ENCODE measurements around the gene GASK1A.

The GASK1A gene

GRCh38 chr3:42999632-43000031, 20.5 kb downstream of the GASK1A start:
- ChIA-PET CTCF (interaction anchor here (0.5 kb wide), 1 partner anchor 71 kb away, joined by 4 read pairs; no protein-coding TSS in a partner anchor), POLR2A (no interaction called here)
- Histone ChIP-seq H3K4me3 (ENCODE audit: low read depth, low read length) (no peak overlapping the region), H3K27ac (ENCODE audit: extremely low read depth, low read depth, low read length) (no peak overlapping the region), H3K9me3 (ENCODE audit: control insufficient read depth, insufficient read depth, low read depth, low read length) (no peaks in the 10 kb centered on the region), H3K36me3 (ENCODE audit: control insufficient read depth in 2 of 2, insufficient read depth in 1 of 2, low read length in 2 of 2) (no peaks in the 10 kb centered on the region), H3K4me1 (ENCODE audit: control insufficient read depth, insufficient read depth, low read length) (no peaks in the 10 kb centered on the region)
- TF ChIP-seq ZNF266 (tag by site-specific recombination; IDR thresholded peaks at IDR 0.05; ENCODE audit: low read depth) (no peak), GLI4 (tag by site-specific recombination; IDR thresholded peaks at IDR 0.05) (no peak), ZNF221 (tag by site-specific recombination; IDR thresholded peaks at IDR 0.05; ENCODE audit: borderline replicate concordance) (no peak), ZNF354C (tag by site-specific recombination; IDR thresholded peaks at IDR 0.05; ENCODE audit: borderline replicate concordance, low read depth) (no peak), FEZF1 (tag by site-specific recombination; IDR thresholded peaks at IDR 0.05) (no peak), OVOL3 (tag by site-specific recombination; IDR thresholded peaks at IDR 0.05) (no peak), ZNF138 (tag by site-specific recombination; IDR thresholded peaks at IDR 0.05; ENCODE audit: borderline replicate concordance) (no peak), EGR2 (tag by site-specific recombination; IDR thresholded peaks at IDR 0.05; ENCODE audit: low read depth) (no peak), WT1 (tag by site-specific recombination; IDR thresholded peaks at IDR 0.05) (no peak), ZNF513 (tag by site-specific recombination; IDR thresholded peaks at IDR 0.05) (no peak), ZBTB7A (tag by site-specific recombination; IDR thresholded peaks at IDR 0.05; ENCODE audit: low read depth) (no peak), ZFP69B (tag by site-specific recombination; IDR thresholded peaks at IDR 0.05) (no peak), KLF8 (tag by site-specific recombination; IDR thresholded peaks at IDR 0.05) (no peak), ZNF639 (tag by site-specific recombination; IDR thresholded peaks at IDR 0.05) (no peak), PATZ1 (tag by site-specific recombination; IDR thresholded peaks at IDR 0.05) (no peak), ZNF174 (tag by site-specific recombination; IDR thresholded peaks at IDR 0.05) (no peak), ZNF239 (tag by site-specific recombination; IDR thresholded peaks at IDR 0.05) (no peak)

GRCh38 chr3:43000387-43000786, 21.3 kb downstream of the GASK1A start:
- no peaks in the 10 kb centered on the region for H3K4me1 ChIP-seq (ENCODE audit: control insufficient read depth, insufficient read depth, low read length)
- H3K36me3 ChIP-seq (ENCODE audit: control insufficient read depth in 2 of 2, insufficient read depth in 1 of 2, low read length in 2 of 2), result no peaks in the 10 kb centered on the region
- H3K4me3 ChIP-seq (ENCODE audit: low read depth, low read length), result no peak overlapping the region
- CTCF ChIA-PET, result interaction anchor here (0.7 kb wide), 1 partner anchor 10 kb away, joined by 3 read pairs; no protein-coding TSS in a partner anchor
- no peak for TF ChIP-seq GLI4 (tag by site-specific recombination; IDR thresholded peaks at IDR 0.05)
- no peak for TF ChIP-seq ZNF704 (tag by site-specific recombination; IDR thresholded peaks at IDR 0.05)
- TF ChIP-seq ZBTB6 (tag by site-specific recombination; IDR thresholded peaks at IDR 0.05), result no peak
- TF ChIP-seq CTCF (tag by site-specific recombination; IDR thresholded peaks at IDR 0.05), result no peak
- no peak for TF ChIP-seq ZBTB48 (tag by site-specific recombination; IDR thresholded peaks at IDR 0.05)
- no peak for TF ChIP-seq ZNF510 (tag by site-specific recombination; IDR thresholded peaks at IDR 0.05; ENCODE audit: insufficient replicate concordance)
- no peak for TF ChIP-seq MYNN (tag by site-specific recombination; IDR thresholded peaks at IDR 0.05; ENCODE audit: borderline replicate concordance)
- no peak for TF ChIP-seq ZSCAN18 (tag by site-specific recombination; IDR thresholded peaks at IDR 0.05)
- no peak for TF ChIP-seq ZNF621 (tag by site-specific recombination; IDR thresholded peaks at IDR 0.05)
- POLR2A ChIA-PET, result no interaction called here
- no peaks in the 10 kb centered on the region for H3K9me3 ChIP-seq (ENCODE audit: control insufficient read depth, insufficient read depth, low read depth, low read length)
- no peak overlapping the region for H3K27ac ChIP-seq (ENCODE audit: extremely low read depth, low read depth, low read length)
